Fibroblast of peridontal ligament (primary cell): ENCODE data around the gene MAPK1.
A peak's percentile ranks its signal among the peaks of the same experiment; 100 is the strongest.
"Not testable (repeated sequence)": the region's sequence is repeated elsewhere in the genome, so short reads cannot be mapped to it uniquely, and the experiment has no call there.

Experiments used
- DNase-seq: peaks from one replicate; pipeline ENCODE4 v3.0.0-alpha.2; 2010; ENCODE audit errors: extremely low read depth

MAPK1 gene

DNA sequence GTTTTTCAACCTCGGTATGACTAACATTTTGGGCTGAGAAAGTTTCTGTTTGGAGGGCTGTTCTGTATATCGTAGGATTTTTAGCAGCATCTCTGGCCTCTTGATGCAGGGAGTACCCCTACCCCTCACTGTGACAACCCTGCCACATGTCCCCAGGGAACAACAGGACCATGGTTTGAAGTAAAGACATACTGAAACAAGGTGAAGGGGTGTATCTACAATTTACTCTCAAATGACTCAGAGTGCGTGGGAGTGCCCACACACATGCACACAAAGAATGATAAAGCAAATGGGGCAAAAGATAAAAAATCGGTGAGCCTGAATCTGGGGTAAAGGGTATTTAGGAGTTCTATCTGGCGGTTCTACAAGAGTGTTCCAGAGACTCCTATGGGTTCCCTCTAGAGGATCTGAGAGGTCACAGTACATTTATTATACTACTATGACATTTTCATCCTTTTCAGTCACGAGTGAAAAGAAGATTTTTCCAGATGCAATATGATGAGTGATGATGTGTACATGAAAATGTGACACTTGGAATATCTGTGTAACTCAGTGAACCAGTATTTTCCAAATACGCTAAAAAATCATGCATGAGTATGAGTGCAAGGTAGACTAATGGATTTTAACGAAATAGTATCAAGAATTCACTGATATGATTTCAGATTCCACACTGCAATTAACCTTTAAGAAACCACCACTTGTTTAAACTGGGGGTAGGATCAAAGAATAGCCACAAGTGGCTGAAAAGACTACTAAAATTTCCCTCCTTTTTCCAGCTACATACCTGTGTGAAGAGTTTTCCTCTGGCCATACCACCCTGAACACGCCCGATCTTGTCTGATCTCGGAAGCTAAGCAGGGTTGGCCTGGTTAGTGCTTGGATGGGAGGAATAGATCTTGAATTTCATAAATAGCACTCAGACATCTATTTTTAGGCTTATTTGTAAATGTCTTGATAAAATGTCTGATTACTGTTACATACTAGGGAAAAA is 75.5 kb downstream of the MAPK1 start:
- DNase-seq, result peak; percentile 4

- not testable (repeated sequence) for DNase-seq
Observed at GRCh38 chr22:21790849-21791610, 76.4 kb downstream of the MAPK1 start.

GRCh38 chr22:21790359-21790758 is 77.1 kb downstream of the MAPK1 start:
- DNase-seq, result no peak

DNA sequence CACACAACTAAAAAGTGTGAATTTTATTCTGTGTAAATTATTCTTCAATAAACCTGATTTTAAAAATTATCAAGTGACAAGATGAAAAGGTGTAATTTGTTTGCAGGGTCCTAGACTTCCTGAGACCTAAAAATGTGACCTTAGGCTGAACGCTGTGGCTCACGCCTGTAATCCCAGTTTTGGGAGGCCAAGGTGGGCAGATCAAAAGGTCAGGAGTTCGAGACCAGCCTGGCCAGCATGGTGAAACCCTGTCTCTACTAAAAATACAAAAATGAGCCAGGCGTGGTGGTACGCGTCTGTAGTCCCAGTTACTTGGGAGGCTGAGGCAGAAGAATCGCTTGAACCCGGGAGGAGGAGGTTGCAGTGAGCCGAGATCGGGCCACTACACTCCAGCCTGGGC is 79.9 kb downstream of the MAPK1 start:
- not testable (repeated sequence) for DNase-seq

GRCh38 chr22:21780259-21780658 is 87.2 kb downstream of the MAPK1 start:
- DNase-seq, result no peak

GRCh38 chr22:21779444-21779843 is 88.0 kb downstream of the MAPK1 start:
- no peak for DNase-seq

- DNase-seq, result peak; percentile 78
Observed at GRCh38 chr22:21778705-21779363, 88.6 kb downstream of the MAPK1 start.

DNA sequence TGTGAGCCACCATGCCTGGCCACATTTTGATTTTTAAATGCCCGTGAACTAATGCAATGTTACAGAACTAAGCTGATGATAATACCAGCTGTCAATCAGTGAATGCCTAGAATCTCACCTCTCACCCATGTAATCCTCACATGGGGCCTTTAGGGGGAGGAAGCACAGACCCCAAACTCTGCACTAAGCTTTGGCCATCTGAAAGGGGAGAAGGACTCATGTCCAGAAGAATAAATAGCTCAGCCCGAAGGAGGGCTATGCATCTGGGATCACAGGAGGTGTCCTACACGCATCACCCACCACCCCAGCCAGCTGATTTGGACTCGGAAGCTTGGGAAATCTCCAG is 95.8 kb downstream of the MAPK1 start:
- no peak for DNase-seq

DNA sequence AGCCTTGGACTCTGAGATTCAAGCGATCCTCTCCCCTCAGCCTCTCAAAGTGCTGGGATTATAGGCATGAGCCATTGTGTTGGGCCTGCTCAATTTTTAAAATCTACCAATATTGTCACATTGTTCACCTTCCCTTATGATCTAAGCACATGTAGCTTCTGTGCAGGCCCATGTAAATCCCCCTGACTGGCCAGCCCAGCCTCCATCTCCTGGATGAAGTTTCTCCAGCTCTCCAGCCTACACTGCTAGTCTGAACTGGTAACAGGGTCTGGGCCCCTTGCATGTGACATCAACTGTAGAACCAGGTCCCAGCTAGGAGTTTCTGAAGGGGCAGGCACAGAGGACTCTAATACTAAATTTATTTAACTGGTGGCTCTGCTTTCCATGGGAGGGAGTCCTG is 99.0 kb downstream of the MAPK1 start:
- no peak for DNase-seq

DNA sequence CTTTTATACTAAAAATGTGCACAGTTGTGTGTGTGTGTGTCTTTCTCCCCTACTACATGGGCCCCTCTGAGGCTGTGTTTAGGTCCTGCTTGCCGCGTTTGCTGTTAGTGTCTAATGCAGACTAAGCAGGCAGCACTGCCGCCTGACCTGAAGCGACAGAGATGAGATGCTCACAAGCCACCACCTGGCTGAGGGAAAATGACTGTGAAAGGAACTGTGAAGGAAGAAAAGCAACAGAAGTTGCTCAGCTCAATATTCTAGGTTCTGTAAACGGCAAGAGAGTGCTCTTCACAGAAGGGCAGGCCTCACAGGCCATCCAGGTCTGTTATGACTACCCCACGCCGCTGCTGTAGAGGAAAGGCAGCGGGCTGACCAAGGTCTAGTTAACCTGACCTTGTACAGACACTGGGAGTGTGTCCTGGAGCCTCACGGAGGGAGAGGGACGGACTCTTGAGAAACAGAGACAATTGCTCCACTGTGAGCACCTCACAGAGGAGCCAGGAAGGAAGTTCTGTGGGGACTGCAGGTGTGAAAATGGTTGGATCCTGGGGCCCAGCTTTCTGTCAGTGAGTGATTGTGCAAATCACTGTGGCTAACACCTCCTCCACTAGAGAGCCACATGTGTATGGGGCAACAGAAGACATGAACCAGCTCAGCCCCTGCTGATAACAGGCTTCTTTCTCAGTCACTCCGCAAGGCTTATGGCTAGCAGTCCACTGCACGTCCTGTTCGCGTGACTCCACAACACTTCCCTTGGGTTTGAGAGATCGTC is 100.6 kb downstream of the MAPK1 start:
- no peak for DNase-seq

DNA sequence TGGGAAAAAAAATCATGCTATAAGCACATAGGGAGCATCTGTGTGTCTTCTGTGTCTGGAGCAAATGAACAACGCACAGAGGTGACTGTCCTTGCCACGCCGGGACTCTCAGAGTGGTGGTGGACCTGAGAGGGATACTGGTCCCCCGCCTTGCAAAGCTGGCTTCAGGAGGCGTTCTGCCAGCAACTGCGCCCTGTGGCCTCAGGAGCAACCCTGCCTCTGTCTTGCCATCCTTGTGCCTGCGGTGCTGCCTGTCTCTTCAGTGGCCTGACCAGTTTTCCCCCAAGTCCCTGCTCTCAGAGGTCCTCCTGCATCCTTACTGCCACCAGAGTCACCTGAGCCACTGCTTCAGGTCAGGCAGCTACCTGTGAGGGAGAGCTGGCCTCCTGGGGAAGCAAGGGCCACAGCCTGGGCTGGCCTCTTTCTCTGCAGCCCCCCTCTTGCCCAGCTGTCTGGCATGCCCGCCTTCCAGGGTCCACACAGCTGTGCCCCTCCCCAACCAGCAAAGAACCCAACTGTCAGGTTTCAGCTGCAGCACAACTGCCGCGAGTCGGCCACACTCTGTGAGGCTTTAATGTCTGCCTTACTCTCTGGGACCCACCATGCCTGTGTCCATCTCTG is 101.4 kb downstream of the MAPK1 start:
- no peak for DNase-seq

GRCh38 chr22:21764038-21764804 is 103.2 kb downstream of the MAPK1 start:
- DNase-seq, result no peak

DNA sequence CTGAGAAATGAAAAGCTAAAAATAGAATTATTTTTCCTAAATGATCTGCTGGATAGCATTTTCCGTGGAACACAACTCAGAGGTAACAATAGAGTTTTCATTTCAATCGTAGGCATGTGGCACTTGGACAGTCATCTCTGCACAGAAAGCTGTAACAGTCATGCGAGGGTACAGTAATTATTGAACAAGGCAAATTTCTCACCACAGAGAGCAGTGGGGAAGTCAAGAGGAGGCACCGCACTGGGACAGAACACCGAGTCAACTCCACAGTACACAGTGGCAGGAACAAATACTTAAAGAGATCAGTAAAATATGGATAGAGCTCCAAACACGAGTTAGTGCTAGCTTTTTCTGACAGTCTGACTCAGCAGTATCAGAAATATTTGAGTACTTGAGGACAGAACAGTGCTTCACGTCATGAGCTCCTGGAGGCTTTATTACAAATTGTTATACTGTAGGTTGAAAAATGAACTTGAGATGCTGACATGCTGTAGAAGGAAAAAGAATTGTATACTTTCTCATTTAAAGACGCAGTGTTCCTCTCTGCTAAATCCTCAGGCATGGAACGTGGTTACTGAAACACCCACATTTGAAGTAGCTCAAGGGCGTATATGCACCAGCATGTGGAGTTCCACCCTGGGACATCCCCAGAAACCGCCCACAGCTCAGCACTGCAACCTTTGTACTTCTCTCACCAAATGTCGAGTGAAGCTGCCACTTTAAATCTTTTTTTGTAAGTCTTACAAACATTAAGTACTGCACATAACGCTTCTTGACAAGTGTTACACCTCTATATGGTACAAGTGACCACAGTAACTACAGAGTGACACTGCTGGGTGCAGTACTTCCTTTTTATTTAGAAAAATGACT is 104.5 kb downstream of the MAPK1 start:
- no peak for DNase-seq

GRCh38 chr22:21761994-21762680 is 105.3 kb downstream of the MAPK1 start:
- DNase-seq, result no peak

GRCh38 chr22:21761086-21761485 is 106.4 kb downstream of the MAPK1 start:
- peak; percentile 77 for DNase-seq

DNA sequence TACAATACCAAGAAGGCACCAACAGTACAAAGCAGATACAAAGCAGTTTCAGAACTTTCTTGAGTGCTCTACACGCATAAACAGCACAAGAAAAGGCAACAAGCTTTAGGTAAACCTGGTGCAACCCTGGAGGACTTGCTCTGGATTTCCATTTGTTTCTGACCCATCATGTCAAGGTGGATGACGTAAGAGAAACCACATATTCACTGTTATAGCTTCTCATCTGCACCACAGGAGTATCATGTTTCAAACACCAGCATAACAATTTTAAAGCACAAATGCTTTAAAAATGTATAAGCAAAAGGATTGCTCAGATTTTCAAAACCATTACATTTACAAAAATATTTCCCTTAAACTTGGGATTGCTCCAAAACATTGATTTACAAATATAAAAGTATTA is 106.8 kb downstream of the MAPK1 start:
- DNase-seq, result peak; percentile 93

- no peak for DNase-seq
Observed at GRCh38 chr22:21759646-21760376, 107.6 kb downstream of the MAPK1 start.

DNA sequence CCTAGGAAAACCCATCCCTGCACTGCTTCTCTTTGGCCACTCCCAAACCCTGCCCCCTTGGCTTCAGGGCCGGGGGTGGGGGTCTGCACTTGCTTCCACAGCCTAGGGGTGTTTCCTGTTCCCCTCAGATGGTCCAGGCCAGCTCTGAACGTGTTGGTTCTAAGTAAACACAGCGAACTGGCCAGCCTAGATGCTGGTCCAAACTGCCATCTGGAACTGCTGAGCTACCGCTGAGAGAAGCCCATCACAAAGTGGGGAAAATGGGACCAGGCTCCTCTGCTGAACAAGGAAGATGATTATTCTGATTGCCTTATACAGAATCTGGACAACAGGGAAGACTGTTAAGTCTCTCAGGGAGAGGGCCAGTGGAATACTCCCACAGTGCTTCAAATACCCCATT is 108.4 kb downstream of the MAPK1 start:
- DNase-seq, result no peak
